HG02970 (cell line): Measurements from ENCODE around the gene SMIM34.
"Not testable (repeated sequence)": the region's sequence is repeated elsewhere in the genome, so short reads cannot be mapped to it uniquely, and the experiment has no call there.

ENCODE experiments used
- ATAC-seq: cut with Tn5 transposase; IDR thresholded peaks from one replicate; pipeline ENCODE4 v1.9.1; 2021; ENCODE audit warnings: mild to moderate bottlenecking, moderate library complexity, moderate number of reproducible peaks; ENCODE audit not compliant: unreplicated experiment, low FRiP score

Gene SMIM34, protein sequence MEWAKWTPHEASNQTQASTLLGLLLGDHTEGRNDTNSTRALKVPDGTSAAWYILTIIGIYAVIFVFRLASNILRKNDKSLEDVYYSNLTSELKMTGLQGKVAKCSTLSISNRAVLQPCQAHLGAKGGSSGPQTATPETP

DNA sequence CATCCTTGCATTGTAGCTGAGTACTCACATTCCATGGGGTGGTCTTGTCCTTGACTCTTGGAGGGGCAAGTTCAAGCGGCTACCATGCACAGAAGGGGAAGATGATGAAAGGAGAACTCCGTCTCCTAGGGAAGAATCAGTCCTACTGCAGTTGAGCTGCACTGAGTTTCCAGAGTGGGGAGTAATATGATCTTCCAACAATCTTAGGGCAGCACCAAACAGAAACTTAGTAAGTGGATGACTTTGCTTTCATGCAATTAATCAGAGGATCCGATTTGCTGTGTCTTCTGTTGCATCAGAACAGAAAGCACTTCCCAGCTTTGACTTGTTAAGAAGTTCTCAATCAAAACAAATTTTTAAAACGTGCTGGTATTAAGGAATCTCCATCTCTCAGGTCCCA, at the start of gene SMIM34:
Gene SMIM34, minus strand, starts transcription at position 147 of the 400 bp plus-strand sequence. Its CDS starts 112 bp downstream, at position 35.
- ATAC-seq, result not testable (repeated sequence)

DNA sequence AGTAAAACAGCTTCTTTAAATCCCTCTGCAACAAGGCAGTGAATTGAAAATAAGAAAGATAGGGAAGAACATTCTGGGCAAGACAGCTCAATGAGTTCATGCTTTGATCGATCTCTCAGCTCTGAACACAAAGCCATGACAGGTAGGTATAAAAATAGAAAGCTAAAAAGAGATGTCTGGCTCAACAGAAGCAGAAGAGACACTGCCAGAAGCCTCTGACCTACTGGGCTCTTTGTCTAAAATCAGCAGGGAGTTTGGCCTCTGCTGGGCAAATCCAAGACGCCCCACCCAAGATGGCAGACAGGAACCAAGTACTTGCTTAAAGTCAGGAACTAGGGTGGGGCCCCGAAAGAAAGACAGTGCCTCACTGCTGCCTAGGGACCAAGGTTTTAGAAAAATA, 43.6 kb upstream of the SMIM34 start:
- not testable (repeated sequence) for ATAC-seq

GRCh38 chr21:34459426-34459825, 35.7 kb upstream of the SMIM34 start:
- not testable (repeated sequence) for ATAC-seq

- ATAC-seq, result not testable (repeated sequence)
Observed at GRCh38 chr21:34458266-34458665, 34.5 kb upstream of the SMIM34 start.

DNA sequence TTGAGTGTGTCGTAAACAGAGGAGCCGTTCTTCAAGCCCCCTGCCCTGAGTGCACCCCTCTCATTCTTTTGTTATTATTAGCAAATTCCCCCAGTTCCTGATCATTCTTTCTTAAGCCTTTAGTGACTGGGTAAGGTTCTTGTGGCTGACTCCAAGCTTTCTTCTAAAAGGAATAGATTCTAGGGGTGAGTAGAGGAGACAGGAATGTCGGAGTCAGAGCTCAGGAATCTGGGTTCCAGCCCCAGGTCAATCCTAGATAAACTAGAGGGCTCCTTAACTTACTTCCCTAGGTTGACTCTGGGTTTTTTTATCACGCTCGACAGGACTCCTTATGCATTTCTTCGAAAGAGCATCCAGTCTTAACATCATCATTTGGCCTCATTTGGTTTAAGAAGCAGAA, 32.4 kb upstream of the SMIM34 start:
- ATAC-seq, result not testable (repeated sequence)

- not testable (repeated sequence) for ATAC-seq
Observed at GRCh38 chr21:34455628-34456027, 31.9 kb upstream of the SMIM34 start.

DNA sequence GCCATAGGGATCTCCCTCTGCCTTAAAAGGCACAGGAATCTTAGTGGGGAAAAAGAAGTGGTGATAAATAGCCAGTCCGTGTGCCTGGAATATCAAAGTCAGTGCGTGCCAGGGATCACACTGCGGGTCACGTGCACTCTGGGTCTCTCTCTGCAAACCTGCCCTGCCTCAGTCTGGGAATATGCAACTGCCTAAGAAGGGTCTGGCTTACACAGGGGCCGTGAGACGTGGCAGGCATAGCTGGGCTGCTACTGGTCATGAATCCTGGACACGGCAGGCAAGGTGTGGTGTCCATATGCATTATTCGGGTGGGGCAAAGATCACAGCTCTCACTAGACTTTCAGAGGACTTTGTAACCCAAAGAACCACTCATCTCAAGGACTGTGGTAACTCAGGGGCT, 23.3 kb upstream of the SMIM34 start:
- ATAC-seq, result not testable (repeated sequence)

- not testable (repeated sequence) for ATAC-seq
Observed at GRCh38 chr21:34443486-34443885, 19.7 kb upstream of the SMIM34 start.

DNA sequence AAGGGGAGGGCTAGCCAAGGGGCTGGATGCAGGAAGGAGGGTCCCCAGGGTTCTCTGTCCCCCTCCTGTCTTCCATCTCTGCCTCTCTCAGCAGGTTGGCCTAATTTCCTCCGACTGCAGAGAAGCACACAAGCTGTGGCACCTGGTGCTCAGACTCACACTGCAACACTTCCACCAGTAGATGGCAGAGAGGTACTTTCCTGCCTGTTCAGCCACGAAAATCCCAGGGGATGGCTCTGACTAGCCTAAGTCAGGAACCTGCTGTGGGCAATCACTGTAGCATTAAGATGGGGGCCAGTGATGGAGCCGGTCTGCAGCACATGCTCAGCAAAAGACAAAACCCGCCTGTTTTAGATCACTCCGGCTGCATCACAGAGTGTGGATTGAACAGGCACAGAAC, 6.0 kb upstream of the SMIM34 start:
- ATAC-seq, result not testable (repeated sequence)

- not testable (repeated sequence) for ATAC-seq
Observed at GRCh38 chr21:34428441-34428840, 4.7 kb upstream of the SMIM34 start.

- not testable (repeated sequence) for ATAC-seq
Observed at GRCh38 chr21:34427339-34427738, 3.6 kb upstream of the SMIM34 start.

DNA sequence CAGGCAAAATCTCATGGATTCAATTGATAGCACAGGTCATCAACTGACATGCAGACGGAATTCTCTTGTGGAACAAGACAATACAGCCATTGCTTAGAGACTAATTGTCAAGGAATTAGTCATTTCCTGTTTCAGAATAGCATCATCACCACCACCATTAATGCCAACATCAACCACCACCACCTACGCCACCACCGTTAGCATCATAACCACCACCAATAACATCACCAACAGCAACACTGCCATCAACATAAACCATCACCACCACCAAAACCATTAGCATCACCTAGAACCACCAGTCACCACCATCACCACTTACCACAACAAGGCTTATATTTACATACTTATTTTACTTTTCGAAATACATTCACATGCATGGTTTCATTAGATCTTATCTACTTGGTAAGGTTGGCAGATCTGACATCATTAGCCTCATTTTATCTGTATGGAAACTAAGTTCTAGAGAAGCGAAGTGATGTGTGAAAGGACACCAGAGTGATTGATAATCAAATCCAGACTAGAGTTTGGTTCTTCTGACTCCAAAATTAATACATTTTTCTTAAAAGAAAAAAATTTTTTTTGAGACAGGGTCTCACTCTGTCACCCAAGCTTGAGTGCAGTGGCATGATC, 6.2 kb downstream of the SMIM34 start:
- ATAC-seq, result not testable (repeated sequence)

GRCh38 chr21:34407294-34407693, 16.5 kb downstream of the SMIM34 start:
- ATAC-seq, result not testable (repeated sequence)

- ATAC-seq, result not testable (repeated sequence)
Observed at GRCh38 chr21:34406676-34407075, 17.1 kb downstream of the SMIM34 start.

GRCh38 chr21:34406102-34406501, 17.6 kb downstream of the SMIM34 start:
- ATAC-seq, result not testable (repeated sequence)

GRCh38 chr21:34405686-34406085, 18.1 kb downstream of the SMIM34 start:
- not testable (repeated sequence) for ATAC-seq

GRCh38 chr21:34404742-34405141, 19.0 kb downstream of the SMIM34 start:
- not testable (repeated sequence) for ATAC-seq

- ATAC-seq, result not testable (repeated sequence)
Observed at GRCh38 chr21:34400522-34400921, 23.2 kb downstream of the SMIM34 start.

DNA sequence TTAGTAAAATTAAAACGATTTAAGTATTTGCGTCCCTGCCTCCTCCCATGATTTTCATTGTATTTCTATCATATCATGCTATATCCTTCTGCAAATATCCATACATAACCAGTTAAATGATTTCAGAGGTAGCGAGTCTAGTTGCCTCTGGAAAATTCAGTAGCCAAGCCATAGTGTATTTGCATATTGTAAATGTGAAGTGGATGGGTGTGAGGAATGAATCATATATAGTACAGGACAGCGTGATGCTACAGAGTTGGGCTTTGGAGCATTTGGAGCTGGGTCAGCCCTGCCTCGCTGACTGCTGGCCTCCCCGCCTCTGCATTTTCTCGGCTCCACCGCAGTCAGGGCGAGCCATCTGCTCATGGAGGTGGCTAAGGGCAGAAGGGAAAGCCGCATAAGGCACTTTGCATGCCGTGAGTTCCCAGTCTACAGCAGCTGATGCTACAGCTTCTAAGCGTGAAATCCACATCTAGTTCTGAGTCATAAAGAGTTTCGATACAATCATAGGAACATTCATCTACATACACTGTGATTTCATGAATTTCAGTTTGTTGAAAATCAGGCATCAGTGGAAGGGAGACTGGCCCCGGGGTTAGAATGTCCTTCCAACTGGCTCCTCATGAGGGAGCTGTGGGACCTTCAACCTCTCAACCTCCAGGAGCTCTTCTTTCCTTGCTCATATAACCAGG, 39.9 kb downstream of the SMIM34 start:
- not testable (repeated sequence) for ATAC-seq

GRCh38 chr21:34383138-34383537, 40.6 kb downstream of the SMIM34 start:
- ATAC-seq, result not testable (repeated sequence)

DNA sequence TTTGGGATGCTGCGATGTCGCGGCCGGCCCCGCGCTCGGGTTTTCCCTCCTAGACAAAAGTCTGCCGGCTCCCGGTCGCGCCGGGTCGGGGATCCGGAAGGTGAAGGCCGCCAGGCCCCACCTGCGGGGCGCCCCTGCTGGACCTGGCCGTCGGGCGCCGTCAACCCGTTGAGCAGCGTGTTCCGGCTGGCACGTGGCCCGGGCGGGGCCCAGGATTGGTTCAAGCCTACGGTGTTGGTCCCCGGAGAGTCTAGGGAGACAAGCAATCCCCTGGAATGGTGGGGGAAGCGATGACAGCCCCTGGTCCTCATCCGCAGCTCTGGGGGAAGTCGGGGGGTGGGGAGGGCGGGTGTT, 48.2 kb downstream of the SMIM34 start:
- ATAC-seq, result peak; percentile 65
